Measurements from ENCODE around the gene RNF103.

Gene RNF103

GRCh38 chr2:86566821-86567190 is 56.9 kb downstream of the RNF103 start:
- TF ChIP-seq CTCF (IDR thresholded peaks at IDR 0.05; ENCODE audit: borderline replicate concordance, insufficient read depth, low read depth, low read length): no peak
- no peak overlapping the region for H3K4me3 ChIP-seq (ENCODE audit: low read depth, low read length)

- no peak overlapping the region for H3K4me3 ChIP-seq (ENCODE audit: low read depth, low read length)
These were observed 57.4 kb downstream of the RNF103 start for GRCh38 chr2:86566158-86566820.

GRCh38 chr2:86563650-86564061 is 60.0 kb downstream of the RNF103 start:
- H3K4me3 ChIP-seq (ENCODE audit: low read depth, low read length): no peak overlapping the region
- no peak for TF ChIP-seq CTCF (IDR thresholded peaks at IDR 0.05; ENCODE audit: borderline replicate concordance, insufficient read depth, low read depth, low read length)

More at GRCh38 chr2:86566158-86566820, 57.4 kb downstream of the RNF103 start:
- TF ChIP-seq CTCF (IDR thresholded peaks at IDR 0.05; ENCODE audit: borderline replicate concordance, insufficient read depth, low read depth, low read length): no peak

GRCh38 chr2:86562922-86563649 is 60.6 kb downstream of the RNF103 start, which contains the start of gene CHMP3:
TSS of gene CHMP3 (minus strand) at chr2:86563443. CDS start at chr2:86563348, 95 bp downstream.
- no peak for TF ChIP-seq CTCF (IDR thresholded peaks at IDR 0.05; ENCODE audit: borderline replicate concordance, insufficient read depth, low read depth, low read length)
- H3K4me3 ChIP-seq (ENCODE audit: low read depth, low read length): peak within 1 kb of the TSS; percentile 74

GRCh38 chr2:86562485-86562921 is 61.2 kb downstream of the RNF103 start:
- peak overlapping the region; percentile 74 for H3K4me3 ChIP-seq (ENCODE audit: low read depth, low read length)
- no peak for TF ChIP-seq CTCF (IDR thresholded peaks at IDR 0.05; ENCODE audit: borderline replicate concordance, insufficient read depth, low read depth, low read length)

- no peak for TF ChIP-seq CTCF (IDR thresholded peaks at IDR 0.05; ENCODE audit: borderline replicate concordance, insufficient read depth, low read depth, low read length)
- H3K4me3 ChIP-seq (ENCODE audit: low read depth, low read length): no peak overlapping the region
These were observed 65.8 kb downstream of the RNF103 start for GRCh38 chr2:86557836-86558235.

GRCh38 chr2:86556508-86556907 is 67.2 kb downstream of the RNF103 start:
- no peak overlapping the region for H3K4me3 ChIP-seq (ENCODE audit: low read depth, low read length)
- TF ChIP-seq CTCF (IDR thresholded peaks at IDR 0.05; ENCODE audit: borderline replicate concordance, insufficient read depth, low read depth, low read length): no peak
